HG02973 (cell line): Measurements from ENCODE around the gene PHIP.
"Not testable (repeated sequence)": the region's sequence is repeated elsewhere in the genome, so short reads cannot be mapped to it uniquely, and the experiment has no call there.

Source experiments
- ATAC-seq: cut with Tn5 transposase; IDR thresholded peaks from one replicate; pipeline ENCODE4 v1.9.1; 2021; ENCODE audit warnings: moderate library complexity; ENCODE audit not compliant: unreplicated experiment

PHIP gene

DNA sequence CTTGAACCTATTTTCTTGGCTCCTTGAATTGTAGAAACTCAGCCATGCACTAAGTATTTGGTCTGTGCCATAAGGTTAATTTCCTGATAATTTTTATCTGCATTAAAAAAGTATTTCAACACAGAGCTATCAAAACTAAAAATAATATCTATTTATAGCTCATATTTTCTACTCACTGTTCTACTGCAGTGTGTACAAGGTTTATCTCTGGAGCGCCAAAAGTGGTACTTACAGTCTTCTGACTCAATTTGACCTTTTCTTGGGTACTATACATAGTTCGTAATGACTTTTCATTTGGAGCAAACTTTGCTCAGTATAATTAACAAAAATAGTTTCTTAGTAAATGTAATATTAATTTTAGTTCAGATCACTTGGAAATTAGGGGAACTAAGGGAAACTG lies 141.5 kb downstream of the PHIP start:
- no peak for ATAC-seq

DNA sequence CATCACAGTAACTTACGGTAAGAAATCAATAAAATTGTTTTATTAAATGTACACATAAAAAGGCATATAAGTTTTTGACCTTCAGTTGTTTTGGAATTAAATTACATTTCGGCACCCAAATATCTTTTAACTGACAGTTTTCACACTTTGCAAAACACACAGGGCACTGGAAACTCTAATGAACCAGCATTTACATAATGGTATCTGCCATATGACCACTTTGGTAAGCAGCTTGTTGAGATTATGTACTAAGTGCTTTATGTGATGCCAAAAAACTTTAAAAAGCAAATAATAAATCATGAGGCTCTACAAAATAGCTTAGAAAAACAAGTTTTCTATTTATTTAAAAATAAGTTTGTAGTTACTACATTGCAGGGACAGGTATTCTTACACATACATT lies 142.5 kb downstream of the PHIP start:
- no peak for ATAC-seq

DNA sequence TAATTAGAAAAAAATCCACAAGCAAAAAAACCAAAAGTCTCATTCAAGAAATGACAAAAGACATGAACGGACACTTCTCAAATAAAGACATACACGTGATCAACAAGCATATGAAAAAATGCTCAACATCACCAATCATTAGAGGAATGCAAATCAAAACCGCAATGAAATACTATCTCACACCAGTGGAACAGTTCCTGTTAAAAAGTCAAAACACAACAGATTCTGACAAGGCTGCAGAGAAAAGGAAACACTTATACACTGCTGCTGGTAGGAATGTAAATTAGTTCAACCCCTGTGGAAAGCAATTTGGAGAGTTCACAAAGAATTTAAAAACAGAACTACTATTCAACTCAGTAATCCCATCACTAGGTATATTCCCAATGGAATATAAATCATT lies 152.7 kb downstream of the PHIP start:
- ATAC-seq, result no peak

DNA sequence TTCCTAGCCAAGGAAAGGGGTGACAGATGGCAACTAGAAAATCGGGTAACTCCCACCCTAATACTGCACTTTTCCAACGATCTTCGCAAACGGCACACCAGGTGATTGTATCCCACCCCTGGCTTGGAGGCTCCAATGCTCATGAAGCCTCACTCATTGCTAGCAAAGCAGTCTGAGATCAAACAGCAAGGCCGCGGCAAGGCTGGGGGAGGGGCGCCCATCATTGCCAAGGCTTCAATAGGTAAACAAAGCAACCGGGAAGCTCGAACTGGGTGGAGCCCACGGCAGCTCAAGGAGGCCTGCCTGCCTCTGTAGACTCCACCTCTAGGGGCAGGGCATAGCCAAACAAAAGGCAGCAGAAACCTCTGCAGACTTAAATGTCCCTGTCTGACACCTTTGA lies 156.9 kb downstream of the PHIP start:
- ATAC-seq, result not testable (repeated sequence)

GRCh38 chr6:78917788-78918187 lies 160.3 kb downstream of the PHIP start:
- no peak for ATAC-seq

- no peak for ATAC-seq
Measured at GRCh38 chr6:78916411-78916810, 161.6 kb downstream of the PHIP start.

DNA sequence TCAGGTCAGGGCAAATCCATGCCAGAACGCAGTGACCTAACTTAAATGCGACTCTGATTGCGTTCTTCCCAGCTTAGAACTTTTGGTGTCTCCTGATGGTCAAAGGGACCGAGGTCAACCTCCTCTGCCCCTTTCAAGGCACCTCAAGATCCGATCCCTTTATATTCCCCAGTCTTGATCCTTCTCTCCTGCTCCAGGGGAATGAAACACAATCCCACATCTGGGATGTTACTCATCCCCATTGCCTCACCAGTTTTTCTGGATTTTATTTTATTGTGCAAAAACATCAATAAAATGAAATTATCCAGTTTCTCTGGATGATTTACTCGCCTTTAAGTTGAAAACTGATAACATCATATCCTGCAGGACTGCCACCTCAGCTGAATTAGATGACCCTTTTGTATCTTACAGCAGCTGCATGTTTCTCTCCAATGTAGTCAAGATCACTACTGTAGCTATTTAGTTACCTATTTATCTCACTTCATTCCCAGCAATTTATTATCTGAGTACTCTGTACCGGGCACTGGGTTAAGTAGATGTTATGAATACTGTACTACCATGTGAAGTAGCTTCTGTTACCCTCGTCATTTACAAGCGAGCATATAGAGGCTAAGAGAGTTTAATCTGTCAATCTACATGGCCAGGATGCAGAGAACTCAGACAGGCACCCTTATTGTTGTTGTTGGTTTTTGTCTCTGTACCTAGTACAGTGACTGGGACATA lies 166.7 kb downstream of the PHIP start:
- no peak for ATAC-seq

GRCh38 chr6:78910591-78911171 lies 167.4 kb downstream of the PHIP start:
- ATAC-seq, result no peak

DNA sequence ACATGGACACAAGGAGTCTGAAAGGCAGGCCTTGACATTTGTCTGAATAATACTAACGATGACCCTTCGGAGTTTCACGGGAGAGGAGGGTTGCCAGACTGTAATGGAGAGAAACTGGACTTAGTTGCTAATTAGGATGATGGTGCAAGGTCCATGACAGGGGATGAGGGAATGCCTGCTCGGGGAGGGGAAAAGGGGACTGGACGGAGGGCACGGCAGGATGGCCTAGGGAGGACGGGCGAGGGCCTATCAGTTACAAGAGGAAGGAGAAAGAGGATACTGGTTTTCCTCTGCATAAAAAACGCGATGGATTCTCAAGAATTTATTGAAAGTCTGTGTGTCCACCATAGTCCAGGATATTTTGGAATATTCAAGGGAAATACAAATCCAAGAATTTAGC lies 168.0 kb downstream of the PHIP start:
- ATAC-seq, result no peak

DNA sequence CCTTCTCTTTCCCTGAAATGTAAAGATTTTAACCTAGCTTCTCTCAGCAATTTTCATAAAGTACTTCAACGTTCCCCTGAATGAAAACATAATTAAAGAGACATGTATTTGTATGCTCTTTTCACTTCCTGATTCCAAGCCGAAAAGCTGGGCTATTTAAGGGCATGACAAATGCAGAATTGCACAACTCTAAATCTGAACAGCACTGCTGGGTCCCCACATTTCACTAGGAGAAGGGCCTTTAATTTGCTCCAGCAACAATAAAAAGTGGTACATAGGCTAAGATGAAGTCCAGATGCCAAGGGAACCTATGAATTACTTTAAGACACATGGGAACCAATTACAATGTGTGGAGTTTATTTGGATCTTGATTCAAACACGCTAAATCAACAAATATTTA lies 168.7 kb downstream of the PHIP start:
- ATAC-seq, result no peak

GRCh38 chr6:78908621-78909020 lies 169.4 kb downstream of the PHIP start:
- ATAC-seq, result no peak

DNA sequence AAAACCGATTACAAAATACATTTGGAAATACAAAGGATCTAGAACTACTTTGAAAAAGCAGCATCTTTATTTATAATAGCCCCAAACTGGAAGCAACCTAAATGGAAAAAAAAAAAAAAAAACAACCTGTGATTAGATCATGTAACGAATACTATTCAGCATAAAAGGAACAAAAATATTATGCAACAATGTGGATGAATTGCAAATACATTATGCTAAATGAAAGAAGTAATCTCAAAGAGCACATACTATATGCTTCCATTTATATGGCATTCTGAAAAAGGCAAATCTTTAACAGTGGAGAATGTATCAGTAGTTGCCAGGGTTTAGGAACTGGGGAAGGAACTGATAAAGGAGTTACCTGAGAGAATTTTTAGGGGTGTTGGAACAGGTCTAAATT lies 181.8 kb downstream of the PHIP start:
- no peak for ATAC-seq

- ATAC-seq, result not testable (repeated sequence)
Measured at GRCh38 chr6:78889901-78890300, 188.2 kb downstream of the PHIP start.
